HepG2 (cell line): Measurements from ENCODE around the gene SINHCAF. TPM values are rescaled to one million over a fixed set of nuclear protein-coding genes. Genes with fewer than 3 reads are reported as not detected.

ENCODE experiments used
- ATAC-seq: fragments of 200-7000 bp; cut with Tn5 transposase; 3 replicates; pipeline ENCODE4 v1.9.1; 2020; ENCODE audit warnings: mild to moderate bottlenecking, moderate library complexity
- BruUV-seq: library from RNA; stranded (reverse); fragments of 400-500 nt; replicated peaks from 2 replicates; lab custom pipeline; 2021; lab: Mats Ljungman, UMichigan
- CTCF ChIA-PET: fragments of 300-600 bp; formaldehyde crosslinking; extraction: SDS; loops from one replicate; lab custom pipeline; 2021; ENCODE audit warnings: low total read pairs, inconsistent platforms, low intra/inter-chr PET ratio; lab: Yijun Ruan, JAX
- POLR2A ChIA-PET: fragments of 350-600 bp; sonication (Branson Sonifier 250); formaldehyde crosslinking; loops from one replicate; lab custom pipeline; 2020; ENCODE audit warnings: antibody characterized with exemption, inconsistent platforms; lab: Yijun Ruan, JAX
- DNase-seq: peaks from one replicate; pipeline ENCODE4 v3.0.0-alpha.2; 2015; ENCODE audit warnings: low spot score
- FAIRE-seq: peaks from 3 replicates; lab custom pipeline; 2011; peaks lifted over from hg19 to GRCh38; lab: Jason Lieb, UNC
- H2AFZ ChIP-seq: one replicate; pipeline ENCODE4 v1.6.1; 2011; ENCODE audit warnings: low read length, inconsistent platforms
- H3K27ac ChIP-seq: fragments of 300-600 bp; 3 replicates; pipeline ENCODE4 v1.8.0; 2011; ENCODE audit warnings: mixed run types, mild to moderate bottlenecking, mixed read lengths, low read length, inconsistent platforms; ENCODE audit not compliant: insufficient read depth; ENCODE audit errors: extremely low read length
- H3K27me3 ChIP-seq, 2 experiments: fragments of 200-600 bp in 1 of 2; 2 replicates in 1 of 2; 3 replicates in 1 of 2; pipeline versions ENCODE4 v1.6.0 to v1.8.0; 2011; ENCODE audit warnings: low read length in 2 of 2, mild to moderate bottlenecking in 2 of 2, moderate library complexity in 2 of 2, inconsistent platforms in 1 of 2; ENCODE audit not compliant: insufficient read depth in 2 of 2, control insufficient read depth in 1 of 2
- H3K36me3 ChIP-seq, 2 experiments: fragments of 200-600 bp in 1 of 2; replicated peaks in 1 of 2; 2 replicates in 1 of 2; 3 replicates in 1 of 2; pipeline versions ENCODE4 v1.5.1 to v1.8.0; 2011; ENCODE audit warnings: low read length in 2 of 2, inconsistent platforms in 1 of 2; ENCODE audit not compliant: insufficient read depth in 2 of 2, control insufficient read depth in 1 of 2
- H3K4me1 ChIP-seq: 2 replicates; pipeline ENCODE4 v1.5.1; 2012; ENCODE audit warnings: low read length, inconsistent platforms; ENCODE audit not compliant: insufficient read depth
- H3K4me2 ChIP-seq: 2 replicates; pipeline ENCODE4 v1.6.0; 2011; ENCODE audit warnings: low read depth, low read length, inconsistent platforms
- H3K4me3 ChIP-seq, 3 experiments: fragments of 200-600 bp in 1 of 3; sonication (generic), shearing (Covaris generic) in 1 of 3; replicated peaks in 1 of 3; 2 replicates each; pipeline ENCODE4 v1.5.1; 2011 to 2016; ENCODE audit warnings: low read length in 3 of 3, inconsistent platforms in 2 of 3, low read depth in 2 of 3, mild to moderate bottlenecking in 2 of 3, control low read depth in 1 of 3, mixed read lengths in 1 of 3; ENCODE audit not compliant: insufficient read depth in 1 of 3
- H3K79me2 ChIP-seq: one replicate; pipeline ENCODE4 v1.6.1; 2011; ENCODE audit warnings: low read length, inconsistent platforms; ENCODE audit not compliant: insufficient read depth
- H3K9ac ChIP-seq: 2 replicates; pipeline ENCODE4 v1.6.0; 2011; ENCODE audit warnings: mild to moderate bottlenecking, low read depth, low read length, inconsistent platforms; ENCODE audit not compliant: insufficient read depth
- H3K9me3 ChIP-seq: 2 replicates; pipeline ENCODE4 v1.5.1; 2012; ENCODE audit warnings: mild to moderate bottlenecking, low read length
- H4K20me1 ChIP-seq: 2 replicates; pipeline ENCODE4 v1.6.0; 2011; ENCODE audit warnings: inconsistent platforms, mild to moderate bottlenecking, low read length, moderate library complexity; ENCODE audit not compliant: insufficient read depth
- DR1 ChIP-seq: sonication (generic); formaldehyde crosslinking; IDR thresholded peaks from 2 replicates; pipeline ENCODE4 v1.8.0; 2021; ENCODE audit warnings: mild to moderate bottlenecking, missing genetic modification reagents, inconsistent platforms
- ETV5 ChIP-seq: IDR thresholded peaks from 2 replicates; pipeline ENCODE4 v1.6.1; 2018; ENCODE audit warnings: missing biosample characterization, missing genetic modification reagents, inconsistent platforms, borderline replicate concordance
- GABPA ChIP-seq, 2 experiments: IDR thresholded peaks; 2 replicates each; pipeline ENCODE4 v1.6.1; 2011 to 2016; ENCODE audit warnings: low read depth in 2 of 2, low read length in 1 of 2, missing biosample characterization in 1 of 2, missing genetic modification characterization in 1 of 2
- GLMP ChIP-seq: sonication (generic); formaldehyde crosslinking; IDR thresholded peaks from 2 replicates; pipeline ENCODE4 v1.9.0; 2021; ENCODE audit warnings: missing genetic modification reagents, mild to moderate bottlenecking, borderline replicate concordance
- GPBP1L1 ChIP-seq: sonication (generic); formaldehyde crosslinking; IDR thresholded peaks from 2 replicates; pipeline ENCODE4 v1.5.0; 2020; ENCODE audit warnings: mild to moderate bottlenecking, missing genetic modification reagents
- MATR3 ChIP-seq: sonication (generic); formaldehyde crosslinking; IDR thresholded peaks from 2 replicates; pipeline ENCODE4 v1.4.0; 2020; ENCODE audit warnings: missing genetic modification reagents
- NONO ChIP-seq, 2 experiments: fragments of 450-650 bp in 1 of 2; sonication (generic) in 1 of 2; formaldehyde crosslinking in 1 of 2; IDR thresholded peaks in 1 of 2; conservative IDR thresholded peaks in 1 of 2; 2 replicates each; pipeline versions ENCODE4 v1.6.1 to v1.8.0; 2017 to 2022; ENCODE audit warnings: mild to moderate bottlenecking in 1 of 2, missing genetic modification reagents in 1 of 2, moderate library complexity in 1 of 2
- NR2F1 ChIP-seq, 2 experiments: fragments of 450-650 bp in 1 of 2; formaldehyde crosslinking in 1 of 2; IDR thresholded peaks; 2 replicates each; pipeline versions ENCODE4 v1.5.0 to v1.6.1; 2016 to 2020; ENCODE audit warnings: mild to moderate bottlenecking in 1 of 2, missing compliant biosample characterization in 1 of 2, missing genetic modification reagents in 1 of 2, moderate library complexity in 1 of 2
- NR2F6 ChIP-seq, 2 experiments: IDR thresholded peaks; 2 replicates each; pipeline ENCODE4 v1.6.1; 2016; ENCODE audit warnings: antibody characterized with exemption in 1 of 2, mild to moderate bottlenecking in 1 of 2
- PITX1 ChIP-seq: sonication (generic); formaldehyde crosslinking; IDR thresholded peaks from 2 replicates; pipeline ENCODE4 v1.5.1; 2020; ENCODE audit warnings: mild to moderate bottlenecking, missing genetic modification reagents
- SRF ChIP-seq: IDR thresholded peaks from 2 replicates; pipeline ENCODE4 v1.6.1; 2011; ENCODE audit warnings: mild to moderate bottlenecking, low read depth, low read length, moderate library complexity
- SRSF9 ChIP-seq: fragments of 200-400 bp; formaldehyde crosslinking; IDR thresholded peaks from 2 replicates; pipeline ENCODE4 v1.6.1; 2018; ENCODE audit warnings: borderline replicate concordance, mild to moderate bottlenecking, low read depth, low read length; ENCODE audit not compliant: insufficient read depth, poor library complexity, severe bottlenecking
- TOPORS ChIP-seq: sonication (generic); formaldehyde crosslinking; IDR thresholded peaks from 2 replicates; pipeline ENCODE4 v1.8.0; 2023; ENCODE audit warnings: mild to moderate bottlenecking, missing genetic modification reagents
- U2AF1 ChIP-seq: fragments of 200-400 bp; formaldehyde crosslinking; optimal IDR thresholded peaks from 2 replicates; pipeline ENCODE3; 2017; ENCODE audit warnings: mild to moderate bottlenecking, low read depth, low read length
- ZKSCAN5 ChIP-seq: sonication (generic); formaldehyde crosslinking; IDR thresholded peaks from 2 replicates; pipeline ENCODE4 v1.5.1; 2020; ENCODE audit warnings: mild to moderate bottlenecking, missing genetic modification reagents
- ZNF317 ChIP-seq: sonication (generic); formaldehyde crosslinking; IDR thresholded peaks from 2 replicates; pipeline ENCODE4 v1.5.0; 2020; ENCODE audit warnings: mild to moderate bottlenecking, missing genetic modification reagents
- ZNF790 ChIP-seq: sonication (generic); formaldehyde crosslinking; IDR thresholded peaks from 2 replicates; pipeline ENCODE4 v1.8.0; 2022; ENCODE audit warnings: missing genetic modification reagents, mild to moderate bottlenecking, borderline replicate concordance
- WGBS: methylation state at CpG from one replicate; pipeline ENCODE4 v1.1.6; 2017; ENCODE audit warnings: low lambda C conversion rate; 5-methylcytosine and 5-hydroxymethylcytosine counted together
- in situ Hi-C: cut with HindIII; loops from 2 replicates; pipeline ENCODE4 v1.10.0; 2017; ENCODE audit warnings: low pct_unique_long_range_greater_than_20kb; ENCODE audit not compliant: extremely low pct_ligation_motif_present
- intact Hi-C: fragments of 100-400 bp; cut with micrococcal nuclease; formaldehyde crosslinking; loops from one replicate; pipeline ENCODE4 v1.10.0; 2022; ENCODE audit not compliant: unreplicated experiment
- polyA plus RNA-seq, 8 experiments: library from polyadenylated mRNA; depleted of rRNA in 3 of 8; stranded (reverse) in 7 of 8; unstranded in 1 of 8; fragments of >200 nt; fragmentation: Illumina TruSeq in 4 of 8; extraction: Trizol in 4 of 8; gene quantifications; 2 replicates each; pipeline versions ENCODE4 v1.2.1 to v1.2.3, GENCODE V29; 2011 to 2016; ENCODE audit warnings: low read depth in 4 of 8, missing spikeins in 1 of 8, mixed read lengths in 1 of 8; ENCODE audit not compliant: insufficient read depth in 1 of 8
- total RNA-seq, 5 experiments: library from RNA; depleted of rRNA; stranded (reverse); fragments of >200 nt; fragmentation: Illumina TruSeq; extraction: Trizol; gene quantifications; 2 replicates each; pipeline ENCODE4 v1.2.3, GENCODE V29; 2016; ENCODE audit warnings: low read depth in 1 of 5
- TF ChIP-seq, protein P1 (sequence below): sonication (generic); formaldehyde crosslinking; IDR thresholded peaks from 2 replicates; pipeline ENCODE4 v1.5.1; 2020; ENCODE audit warnings: missing genetic modification reagents, mild to moderate bottlenecking, borderline replicate concordance

SINHCAF gene
- total and polyA plus RNA-seq, 2 of the 13 experiments (the other 11 are each of a cell fraction or from before 2014, with no cell fraction given): 54.6 to 97.8 TPM

- DNase-seq (peak; percentile 25), ATAC-seq (peak; percentile 51; the same call in 2 of the 3 replicates), FAIRE-seq (peak; percentile 39)
- POLR2A ChIA-PET: interaction anchor here (3.3 kb wide), 1 partner anchor 12 kb away, joined by 10 read pairs; the partner anchor contains the start of gene SINHCAF
- 14% methylated on average over 4 of the region's 4 CpGs for WGBS
- Histone ChIP-seq H3K4me3 (no peak overlapping the region), H3K27ac (no peak overlapping the region), H3K4me1 (peaks cover 12% of the 10 kb centered on the region), H3K27me3 (peaks cover 0 to under 1% of the 10 kb centered on the region in 2 experiments; a peak in 1 of 5 replicates), H3K9ac (no peak overlapping the region), H3K36me3 (no peaks in the 10 kb centered on the region), H3K9me3 (no peaks in the 10 kb centered on the region), H2AFZ (no peak overlapping the region), H3K4me2 (peak overlapping the region; percentile 39), H4K20me1 (no peaks in the 10 kb centered on the region), H3K79me2 (no peaks in the 10 kb centered on the region)
- CTCF ChIA-PET: no interaction called here
- intact Hi-C loops: no loop called here
- in situ Hi-C loops: no loop called here
- no TSS peak for BruUV-seq
- TF ChIP-seq ZNF317 (CRISPR knock-in tag): no peak
- TF ChIP-seq SRSF9: no peak
- TF ChIP-seq TOPORS (CRISPR knock-in tag): no peak
- no peak for TF ChIP-seq U2AF1
- no peak for TF ChIP-seq GABPA (IDR thresholded peaks at IDR 0.05; ENCODE audit: low read depth, low read length)
- TF ChIP-seq GABPA (CRISPR knock-in tag; IDR thresholded peaks at IDR 0.05; ENCODE audit: low read depth): peak; percentile 32; the same call in 1 of the 2 replicates
- no peak for TF ChIP-seq PITX1 (CRISPR knock-in tag)
- TF ChIP-seq ETV5 (CRISPR knock-in tag): peak; percentile 46; the same call in 1 of the 2 replicates
- TF ChIP-seq DR1 (CRISPR knock-in tag): no peak
- TF ChIP-seq NR2F1 (CRISPR knock-in tag; IDR thresholded peaks at IDR 0.05): peak in 1 of 2 experiments; percentile 60; a peak in 1 of 4 replicates
- no peak for TF ChIP-seq SRF
- TF ChIP-seq, protein P1, sequence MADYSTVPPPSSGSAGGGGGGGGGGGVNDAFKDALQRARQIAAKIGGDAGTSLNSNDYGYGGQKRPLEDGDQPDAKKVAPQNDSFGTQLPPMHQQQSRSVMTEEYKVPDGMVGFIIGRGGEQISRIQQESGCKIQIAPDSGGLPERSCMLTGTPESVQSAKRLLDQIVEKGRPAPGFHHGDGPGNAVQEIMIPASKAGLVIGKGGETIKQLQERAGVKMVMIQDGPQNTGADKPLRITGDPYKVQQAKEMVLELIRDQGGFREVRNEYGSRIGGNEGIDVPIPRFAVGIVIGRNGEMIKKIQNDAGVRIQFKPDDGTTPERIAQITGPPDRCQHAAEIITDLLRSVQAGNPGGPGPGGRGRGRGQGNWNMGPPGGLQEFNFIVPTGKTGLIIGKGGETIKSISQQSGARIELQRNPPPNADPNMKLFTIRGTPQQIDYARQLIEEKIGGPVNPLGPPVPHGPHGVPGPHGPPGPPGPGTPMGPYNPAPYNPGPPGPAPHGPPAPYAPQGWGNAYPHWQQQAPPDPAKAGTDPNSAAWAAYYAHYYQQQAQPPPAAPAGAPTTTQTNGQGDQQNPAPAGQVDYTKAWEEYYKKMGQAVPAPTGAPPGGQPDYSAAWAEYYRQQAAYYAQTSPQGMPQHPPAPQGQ: no peak
- TF ChIP-seq NR2F6 (IDR thresholded peaks at IDR 0.05): peak; percentile 14; the same call in 1 of the 2 replicates
- TF ChIP-seq NR2F6 (CRISPR knock-in tag; IDR thresholded peaks at IDR 0.05): 0 out of 2 replicates have a peak, but pooled peaks have one; percentile 15
- no peak for TF ChIP-seq MATR3 (CRISPR knock-in tag)
- no peak for TF ChIP-seq GPBP1L1
- peak; percentile 95 for TF ChIP-seq ZKSCAN5
- no peak for TF ChIP-seq ZNF790 (CRISPR knock-in tag)
- no peak for TF ChIP-seq NONO (IDR thresholded peaks at IDR 0.05)
- TF ChIP-seq NONO (CRISPR knock-in tag; conservative IDR thresholded peaks at IDR 0.05): no peak
- no peak for TF ChIP-seq GLMP (CRISPR knock-in tag)
Measured at GRCh38 chr12:31337952-31338351, 12.0 kb upstream of the SINHCAF start.
